NB4 (cell line): ENCODE results near the gene DDX56.

Source experiments
- DNase-seq: peaks from one replicate; pipeline ENCODE4 v3.0.0; 2010; ENCODE audit warnings: low read depth
- H3K4me3 ChIP-seq: one replicate; pipeline ENCODE4 v1.5.1; 2011; ENCODE audit warnings: mild to moderate bottlenecking, low read depth, low read length, moderate library complexity
- CTCF ChIP-seq: IDR thresholded peaks from one replicate; pipeline ENCODE4 v1.5.1; 2012; ENCODE audit warnings: low read depth, low read length
- MAX ChIP-seq: IDR thresholded peaks from 2 replicates; pipeline ENCODE4 v1.6.1; 2011; ENCODE audit warnings: low read depth, low read length
- MYC ChIP-seq: IDR thresholded peaks from 2 replicates; pipeline ENCODE4 v1.6.1; 2011; ENCODE audit warnings: low read depth, low read length
- POLR2A ChIP-seq: IDR thresholded peaks from 2 replicates; pipeline ENCODE4 v1.6.1; 2011; ENCODE audit warnings: mild to moderate bottlenecking; ENCODE audit not compliant: insufficient read length; ENCODE audit errors: extremely low read depth

The DDX56 gene

GRCh38 chr7:44520574-44520973 lies 53.1 kb downstream of the DDX56 start:
- DNase-seq, result no peak
- no peak overlapping the region for H3K4me3 ChIP-seq
- no peak for TF ChIP-seq MAX

GRCh38 chr7:44519546-44519945 lies 54.2 kb downstream of the DDX56 start:
- TF ChIP-seq CTCF, result no peak
- no peak for TF ChIP-seq MAX
- TF ChIP-seq POLR2A, result no peak
- no peak for TF ChIP-seq MYC
- no peak overlapping the region for H3K4me3 ChIP-seq
- no peak for DNase-seq

GRCh38 chr7:44518761-44519160 lies 54.9 kb downstream of the DDX56 start:
- no peak overlapping the region for H3K4me3 ChIP-seq
- DNase-seq, result no peak
- TF ChIP-seq CTCF, result no peak
- no peak for TF ChIP-seq POLR2A
- TF ChIP-seq MYC, result no peak
- TF ChIP-seq MAX, result no peak

GRCh38 chr7:44517175-44517574 lies 56.5 kb downstream of the DDX56 start:
- TF ChIP-seq CTCF (no peak), POLR2A (no peak), MYC (no peak), MAX (no peak)
- DNase-seq, result no peak
- no peak overlapping the region for H3K4me3 ChIP-seq
